Measurements from ENCODE around the gene TUFT1. TPM values are rescaled to one million over a fixed set of nuclear protein-coding genes. Genes with fewer than 3 reads are reported as not detected.

Gene TUFT1
- total and polyA plus RNA-seq, 2 donors (not counting 1 experiment from before 2014, with no cell fraction given) = 0.82 to 2.2 TPM

DNA sequence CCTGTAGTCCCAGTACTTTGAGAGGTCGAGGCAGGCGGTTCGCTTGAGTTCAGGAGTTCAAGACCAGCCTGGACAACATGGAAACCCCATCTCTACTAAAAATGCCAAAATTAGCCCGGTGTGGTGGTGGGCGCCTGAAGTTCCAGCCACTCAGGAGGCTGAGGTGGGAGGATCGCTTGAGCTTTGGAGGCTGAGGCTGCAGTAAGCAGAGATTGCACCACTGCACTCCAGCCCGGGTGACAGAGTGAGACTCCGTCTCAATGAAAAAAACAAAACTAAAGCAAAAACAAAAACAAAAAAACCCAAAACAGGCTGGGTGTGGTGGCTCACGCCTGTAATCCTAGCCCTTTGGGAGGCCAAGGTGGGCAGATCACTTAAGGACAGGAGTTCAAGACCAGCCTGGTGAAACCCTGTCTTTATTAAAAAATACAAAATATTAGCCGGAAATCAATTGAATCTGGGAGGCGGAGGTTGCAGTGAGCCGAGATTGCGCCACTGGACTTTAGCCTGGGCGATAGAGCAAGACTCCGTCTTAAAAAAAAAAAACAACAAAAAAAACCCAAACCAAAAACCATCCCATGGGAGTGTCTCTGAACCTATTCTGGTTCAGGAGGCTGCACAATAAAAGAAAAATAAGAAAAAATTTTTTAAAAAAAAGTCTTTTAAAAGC lies 30.6 kb upstream of the TUFT1 start:
- Histone ChIP-seq H4K20me1 (ENCODE audit: control insufficient read depth, insufficient read depth, low read length, poor library complexity, severe bottlenecking) (no peaks in the 10 kb centered on the region), H3K9me3 (ENCODE audit: control extremely low read depth in 1 of 3, control insufficient read depth in 2 of 3, insufficient read depth in 1 of 3, low read length in 2 of 3) (no peaks in the 10 kb centered on the region), H3K79me2 (ENCODE audit: control insufficient read depth, insufficient read depth, low read length) (no peaks in the 10 kb centered on the region), H2AFZ (ENCODE audit: insufficient read depth, low read depth, low read length, poor library complexity, severe bottlenecking) (no peak overlapping the region), H3K27me3 (replicated peaks in 1 of 4; ENCODE audit: control extremely low read depth in 1 of 4, control insufficient read depth in 3 of 4, insufficient read depth in 4 of 4, low read length in 3 of 4) (peaks cover 0 to 12% (median 2%) of the 10 kb centered on the region in 4 experiments), H3K4me3 (ENCODE audit: control extremely low read depth in 1 of 5, extremely low read depth in 1 of 5, insufficient read depth in 1 of 5, low read depth in 2 of 5, low read length in 4 of 5) (no peak overlapping the region), H3K4me2 (replicated peaks; ENCODE audit: low read depth, low read length, poor library complexity, severe bottlenecking) (no peak overlapping the region), H3K27ac (ENCODE audit: low read length in 2 of 2) (no peak overlapping the region), H3K4me1 (ENCODE audit: control insufficient read depth in 2 of 2, insufficient read depth in 2 of 2, low read length in 2 of 2) (peaks cover 16 to 23% of the 10 kb centered on the region in 2 donors), H3K9ac (ENCODE audit: low read length) (no peak overlapping the region), H3K36me3 (replicated peaks in 1 of 2; ENCODE audit: control extremely low read depth in 1 of 2, control insufficient read depth in 1 of 2, extremely low read depth in 1 of 2, insufficient read depth in 2 of 2, low read length in 1 of 2) (no peaks in the 10 kb centered on the region)
- ATAC-seq (ENCODE audit: low read depth) (no peak), DNase-seq (no peak)
- POLR2A ChIA-PET = no interaction called here
- Mint-ChIP-seq H3K4me1 (peaks cover 15% of the 10 kb centered on the region), H3K4me3 (no peak overlapping the region), H3K9me3 (ENCODE audit: insufficient read depth) (no peaks in the 10 kb centered on the region), H3K27me3 (no peaks in the 10 kb centered on the region), H3K27ac (no peak overlapping the region)
- TF ChIP-seq CTCF (IDR thresholded peaks at IDR 0.05) = no peak
- no peak for TF ChIP-seq EZH2 (IDR thresholded peaks at IDR 0.05; ENCODE audit: borderline replicate concordance, insufficient read depth, low read depth, low read length, poor library complexity, severe bottlenecking)
- 91% methylated on average over 14 of the region's 15 CpGs for WGBS (ENCODE audit: insufficient coverage)
- CTCF ChIA-PET = interaction anchor here (2.1 kb wide), 1 partner anchor 65 kb away, joined by 8 read pairs; no protein-coding TSS in a partner anchor
- intact Hi-C loops (cut with micrococcal nuclease) = no loop called here

DNA sequence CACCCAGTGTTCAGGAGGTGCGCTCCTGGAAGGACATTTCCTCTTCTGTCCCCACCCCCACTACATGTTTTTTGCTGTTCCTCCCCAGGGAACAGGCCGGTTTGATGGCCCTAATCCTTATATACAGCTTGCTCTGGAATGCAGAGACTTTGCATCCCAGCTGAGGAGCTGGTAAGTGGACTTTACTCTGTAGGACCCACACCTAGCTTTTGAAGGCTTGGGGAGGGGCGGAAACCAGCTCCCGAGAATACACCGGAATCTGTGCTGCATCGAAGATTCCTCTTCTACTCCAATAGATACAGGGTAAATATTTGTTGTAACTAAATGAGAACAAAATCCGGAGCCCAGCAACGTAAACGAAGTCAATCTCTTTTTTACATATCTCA lies 30.1 kb upstream of the TUFT1 start:
- Mint-ChIP-seq H3K27me3 (no peaks in the 10 kb centered on the region), H3K27ac (no peak overlapping the region), H3K4me3 (peak overlapping the region; percentile 96), H3K9me3 (ENCODE audit: insufficient read depth) (no peaks in the 10 kb centered on the region), H3K4me1 (peaks cover 15% of the 10 kb centered on the region)
- Histone ChIP-seq H3K4me2 (replicated peaks; ENCODE audit: low read depth, low read length, poor library complexity, severe bottlenecking) (peak overlapping the region; percentile 100), H4K20me1 (ENCODE audit: control insufficient read depth, insufficient read depth, low read length, poor library complexity, severe bottlenecking) (no peaks in the 10 kb centered on the region), H3K27me3 (replicated peaks in 1 of 4; ENCODE audit: control extremely low read depth in 1 of 4, control insufficient read depth in 3 of 4, insufficient read depth in 4 of 4, low read length in 3 of 4) (peaks cover 0 to 12% (median 2%) of the 10 kb centered on the region in 4 experiments), H2AFZ (ENCODE audit: insufficient read depth, low read depth, low read length, poor library complexity, severe bottlenecking) (peak overlapping the region; percentile 95), H3K4me1 (ENCODE audit: control insufficient read depth in 2 of 2, insufficient read depth in 2 of 2, low read length in 2 of 2) (peaks cover 16 to 23% of the 10 kb centered on the region in 2 donors), H3K9ac (ENCODE audit: low read length) (no peak overlapping the region), H3K27ac (ENCODE audit: low read length in 2 of 2) (no peak overlapping the region), H3K9me3 (ENCODE audit: control extremely low read depth in 1 of 3, control insufficient read depth in 2 of 3, insufficient read depth in 1 of 3, low read length in 2 of 3) (no peaks in the 10 kb centered on the region), H3K79me2 (ENCODE audit: control insufficient read depth, insufficient read depth, low read length) (no peaks in the 10 kb centered on the region), H3K4me3 (ENCODE audit: control extremely low read depth in 1 of 5, extremely low read depth in 1 of 5, insufficient read depth in 1 of 5, low read depth in 2 of 5, low read length in 4 of 5) (no peak overlapping the region), H3K36me3 (replicated peaks in 1 of 2; ENCODE audit: control extremely low read depth in 1 of 2, control insufficient read depth in 1 of 2, extremely low read depth in 1 of 2, insufficient read depth in 2 of 2, low read length in 1 of 2) (no peaks in the 10 kb centered on the region)
- no peak for ATAC-seq (ENCODE audit: low read depth)
- TF ChIP-seq EZH2 (IDR thresholded peaks at IDR 0.05; ENCODE audit: borderline replicate concordance, insufficient read depth, low read depth, low read length, poor library complexity, severe bottlenecking) (no peak), CTCF (IDR thresholded peaks at IDR 0.05) (no peak)
- DNase-seq = no peak
- 86% methylated on average over 1 of the region's 9 CpGs for WGBS (ENCODE audit: insufficient coverage)
- CTCF ChIA-PET = interaction anchor here (1.2 to 2.1 kb wide), 2 partner anchors 29 to 65 kb away, joined by 3 to 8 read pairs; no protein-coding TSS in a partner anchor
- POLR2A ChIA-PET = no interaction called here
- intact Hi-C loops (cut with micrococcal nuclease) = no loop called here

Measured in B cell (primary cell).